HEK293T (cell line): ENCODE measurements around the gene VWA3B.
A peak's percentile ranks its signal among the peaks of the same experiment; 100 is the strongest.
"Not testable (repeated sequence)": the region's sequence is repeated elsewhere in the genome, so short reads cannot be mapped to it uniquely, and the experiment has no call there.

ENCODE experiments used
- CTCF ChIA-PET: fragments of 350-600 bp; formaldehyde crosslinking; extraction: SDS; loops from one replicate; lab custom pipeline; 2021; ENCODE audit warnings: antibody characterized with exemption, inconsistent platforms; lab: Yijun Ruan, JAX
- POLR2A ChIA-PET: fragments of 350-600 bp; formaldehyde crosslinking; extraction: SDS; loops from one replicate; lab custom pipeline; 2020; ENCODE audit warnings: antibody characterized with exemption, inconsistent platforms; lab: Yijun Ruan, JAX
- DNase-seq: peaks from one replicate; pipeline ENCODE4 v3.0.0; 2012; ENCODE audit warnings: mixed read lengths; ENCODE audit errors: extremely low spot score
- ARNT ChIP-seq: fragments of 450-650 bp; IDR thresholded peaks from 2 replicates; pipeline ENCODE4 v1.6.1; 2017; ENCODE audit warnings: mild to moderate bottlenecking
- BHLHE40 ChIP-seq: fragments of 450-650 bp; IDR thresholded peaks from 2 replicates; pipeline ENCODE4 v1.6.1; 2016; ENCODE audit warnings: mild to moderate bottlenecking, moderate library complexity, borderline replicate concordance
- CTBP1 ChIP-seq: fragments of 450-650 bp; IDR thresholded peaks from 2 replicates; pipeline ENCODE4 v1.6.1; 2016; ENCODE audit warnings: borderline replicate concordance
- ELF4 ChIP-seq: fragments of 450-650 bp; IDR thresholded peaks from 2 replicates; pipeline ENCODE4 v1.6.1; 2017; ENCODE audit warnings: antibody characterized with exemption
- FOXA1 ChIP-seq: fragments of 450-650 bp; IDR thresholded peaks from 2 replicates; pipeline ENCODE4 v1.6.1; 2016; ENCODE audit warnings: mild to moderate bottlenecking
- FOXK2 ChIP-seq: fragments of 450-650 bp; IDR thresholded peaks from 2 replicates; pipeline ENCODE4 v1.6.1; 2016; ENCODE audit warnings: mild to moderate bottlenecking
- FOXM1 ChIP-seq: fragments of 450-650 bp; IDR thresholded peaks from 2 replicates; pipeline ENCODE4 v1.6.1; 2017; ENCODE audit warnings: mild to moderate bottlenecking, borderline replicate concordance
- HDGF ChIP-seq: fragments of 450-650 bp; IDR thresholded peaks from 2 replicates; pipeline ENCODE4 v1.6.1; 2017; ENCODE audit warnings: antibody characterized with exemption, borderline replicate concordance
- L3MBTL2 ChIP-seq: fragments of 450-650 bp; conservative IDR thresholded peaks from 2 replicates; pipeline ENCODE4 v1.6.1; 2016; ENCODE audit warnings: mild to moderate bottlenecking
- LEF1 ChIP-seq: fragments of 450-650 bp; IDR thresholded peaks from 2 replicates; pipeline ENCODE4 v1.6.1; 2017; ENCODE audit warnings: mild to moderate bottlenecking, borderline replicate concordance
- NFRKB ChIP-seq: fragments of 450-650 bp; IDR thresholded peaks from 2 replicates; pipeline ENCODE4 v1.6.1; 2016; ENCODE audit warnings: mild to moderate bottlenecking, moderate library complexity
- PKNOX1 ChIP-seq: fragments of 450-650 bp; IDR thresholded peaks from 2 replicates; pipeline ENCODE4 v1.6.1; 2016
- SP1 ChIP-seq: fragments of 450-650 bp; IDR thresholded peaks from 2 replicates; pipeline ENCODE4 v1.6.1; 2017
- SUZ12 ChIP-seq: fragments of 450-650 bp; IDR thresholded peaks from 2 replicates; pipeline ENCODE4 v1.6.1; 2016; ENCODE audit warnings: mild to moderate bottlenecking
- TARDBP ChIP-seq: fragments of 450-650 bp; IDR thresholded peaks from 2 replicates; pipeline ENCODE4 v1.6.1; 2016
- ZNF384 ChIP-seq: fragments of 450-650 bp; IDR thresholded peaks from 2 replicates; pipeline ENCODE4 v1.6.1; 2016

Gene VWA3B

GRCh38 chr2:98086491-98087446 is at the start of gene VWA3B:
TSS of gene VWA3B (plus strand) at chr2:98087167. CDS start at chr2:98093093, 5,926 bp downstream.
- peak; percentile 91 for DNase-seq
- POLR2A ChIA-PET: no interaction called here
- CTCF ChIA-PET: interaction anchor here (0.6 kb wide), 1 partner anchor 275 kb away, joined by 3 read pairs; no protein-coding TSS in a partner anchor
- TF ChIP-seq CTBP1 (no peak), L3MBTL2 (peak; percentile 34), ELF4 (no peak)

- POLR2A ChIA-PET: interaction anchor here (0.7 kb wide), 1 partner anchor 1104 kb away, joined by 3 read pairs; no protein-coding TSS in a partner anchor
- CTCF ChIA-PET: interaction anchor here (1.3 kb wide), 1 partner anchor 230 kb away, joined by 3 read pairs; no protein-coding TSS in a partner anchor
- no peak for TF ChIP-seq ARNT
- TF ChIP-seq NFRKB: no peak
- TF ChIP-seq SP1: no peak
- TF ChIP-seq ELF4: no peak
- no peak for TF ChIP-seq SUZ12
- no peak for TF ChIP-seq LEF1
- TF ChIP-seq TARDBP: no peak
- TF ChIP-seq HDGF: no peak
- no peak for TF ChIP-seq L3MBTL2
- no peak for TF ChIP-seq FOXM1
- no peak for TF ChIP-seq FOXK2
- no peak for TF ChIP-seq ZNF384
- no peak for TF ChIP-seq CTBP1
- no peak for DNase-seq
Observed at GRCh38 chr2:98037206-98037605, 49.8 kb upstream of the VWA3B start.

GRCh38 chr2:98037666-98038336 is 49.2 kb upstream of the VWA3B start:
- POLR2A ChIA-PET: no interaction called here
- TF ChIP-seq PKNOX1 (no peak), L3MBTL2 (no peak), FOXK2 (no peak)
- CTCF ChIA-PET: no interaction called here
- DNase-seq: no peak

- ChIA-PET POLR2A (no interaction called here), CTCF (no interaction called here)
- TF ChIP-seq HDGF (no peak), ARNT (no peak), PKNOX1 (no peak), ZNF384 (no peak), SP1 (no peak)
- no peak for DNase-seq
Observed at GRCh38 chr2:98039085-98039756, 47.7 kb upstream of the VWA3B start.

GRCh38 chr2:98040331-98040939 is 46.5 kb upstream of the VWA3B start:
- no peak for TF ChIP-seq LEF1
- TF ChIP-seq ARNT: no peak
- CTCF ChIA-PET: no interaction called here
- DNase-seq: no peak
- POLR2A ChIA-PET: no interaction called here

GRCh38 chr2:98043101-98043500 is 43.9 kb upstream of the VWA3B start:
- CTCF ChIA-PET: no interaction called here
- TF ChIP-seq FOXM1 (no peak), FOXA1 (no peak), FOXK2 (no peak), PKNOX1 (no peak), HDGF (no peak), LEF1 (no peak), ZNF384 (no peak), SP1 (no peak), BHLHE40 (no peak), NFRKB (no peak), TARDBP (no peak), SUZ12 (no peak), CTBP1 (no peak), ARNT (no peak)
- POLR2A ChIA-PET: no interaction called here
- DNase-seq: no peak

- CTCF ChIA-PET, POLR2A ChIA-PET: not testable (repeated sequence)
Observed at GRCh38 chr2:98044730-98045129, 42.2 kb upstream of the VWA3B start.

More at GRCh38 chr2:98044730-98045129, 42.2 kb upstream of the VWA3B start:
- DNase-seq: not testable (repeated sequence)
